Natural killer cell (primary cell): ENCODE measurements around the gene TMEM198. TPM values are rescaled to one million over a fixed set of nuclear protein-coding genes. Genes with fewer than 3 reads are reported as not detected.

Experiments used
- ATAC-seq, 3 donors: fragments of 150-1000 bp in 2 of 3; fragments of 200-7000 bp in 1 of 3; cut with Tn5 transposase; 1 replicate in 1 of 3; 2 replicates in 2 of 3; pipeline ENCODE4 v1.10.0; 2021; ENCODE audit warnings: mild to moderate bottlenecking in 2 of 3, moderate library complexity in 2 of 3
- DNase-seq, 2 donors: peaks; one replicate each; pipeline versions ENCODE4 v3.0.0 to v3.0.0-alpha.2; 2013 to 2021; ENCODE audit warnings: mixed read lengths in 1 of 2
- H3K27ac ChIP-seq: one replicate; pipeline ENCODE4 v1.5.1; 2013; ENCODE audit warnings: mild to moderate bottlenecking, low read length
- H3K27me3 ChIP-seq: one replicate; pipeline ENCODE4 v1.6.1; 2013; ENCODE audit warnings: low read length; ENCODE audit not compliant: control insufficient read depth, insufficient read depth
- H3K36me3 ChIP-seq: one replicate; pipeline ENCODE4 v1.6.1; 2013; ENCODE audit warnings: low read length; ENCODE audit not compliant: control insufficient read depth, insufficient read depth
- H3K4me1 ChIP-seq: one replicate; pipeline ENCODE4 v1.6.1; 2013; ENCODE audit warnings: low read length; ENCODE audit not compliant: control insufficient read depth, insufficient read depth
- H3K4me3 ChIP-seq: one replicate; pipeline ENCODE4 v1.5.1; 2013; ENCODE audit warnings: low read length
- H3K9me3 ChIP-seq: one replicate; pipeline ENCODE4 v1.6.1; 2013; ENCODE audit warnings: low read length; ENCODE audit not compliant: control insufficient read depth, insufficient read depth
- H3K27ac Mint-ChIP-seq, 2 donors: one replicate each; pipeline ENCODE4 v1.8.0; 2022; ENCODE audit warnings: mild to moderate bottlenecking in 2 of 2, mixed read lengths in 2 of 2, moderate library complexity in 1 of 2
- H3K27me3 Mint-ChIP-seq, 2 donors: one replicate each; pipeline ENCODE4 v1.8.0; 2022; ENCODE audit warnings: low read depth in 2 of 2, mixed read lengths in 2 of 2
- H3K36me3 Mint-ChIP-seq: one replicate; pipeline ENCODE4 v1.8.0; 2022; ENCODE audit warnings: mixed read lengths
- H3K4me1 Mint-ChIP-seq, 2 donors: one replicate each; pipeline ENCODE4 v1.8.0; 2022; ENCODE audit warnings: mixed read lengths in 2 of 2
- H3K4me3 Mint-ChIP-seq: one replicate; pipeline ENCODE4 v1.8.0; 2022; ENCODE audit warnings: mild to moderate bottlenecking, moderate library complexity, mixed read lengths
- H3K9me3 Mint-ChIP-seq, 2 donors: one replicate each; pipeline ENCODE4 v1.8.0; 2022; ENCODE audit warnings: mixed read lengths in 2 of 2
- CTCF ChIP-seq: fragments of 200-600 bp; IDR thresholded peaks from one replicate; pipeline ENCODE4 v1.8.0; 2022; ENCODE audit warnings: antibody characterized with exemption
- WGBS: methylation state at CpG from one replicate; pipeline ENCODE4 v1.1.7; 2013; ENCODE audit warnings: missing lambda C conversion rate; ENCODE audit not compliant: insufficient coverage; 5-methylcytosine and 5-hydroxymethylcytosine counted together
- intact Hi-C: fragments of 100-400 bp; cut with micrococcal nuclease; formaldehyde crosslinking; loops from one replicate; pipeline ENCODE4 v1.14.2; 2022
- total RNA-seq, 4 donors: library from RNA; stranded (reverse); fragments of 120-200 nt in 1 of 4; gene quantifications; one replicate each; pipeline versions ENCODE4 v1.2.3 to v1.2.4, GENCODE V29; 2013 to 2022

The TMEM198 gene
- total RNA-seq, 3 donors from 2014 or later (not counting 1 experiment from before 2014, with no cell fraction given): 1.7 to 2.3 (median 1.8) TPM

GRCh38 chr2:219557791-219558785 is 14.3 kb downstream of the TMEM198 start:
- no peaks in the 10 kb centered on the region for H3K9me3 ChIP-seq
- DNase-seq: no peak
- peaks cover 5% of the 10 kb centered on the region for H3K4me1 ChIP-seq
- no peak overlapping the region for H3K27ac ChIP-seq
- Mint-ChIP-seq H3K36me3 (no peaks in the 10 kb centered on the region), H3K27me3 (peaks cover 8 to 17% of the 10 kb centered on the region in 2 donors), H3K27ac (no peak overlapping the region), H3K4me3 (no peak overlapping the region), H3K9me3 (no peaks in the 10 kb centered on the region), H3K4me1 (no peaks in the 10 kb centered on the region)
- TF ChIP-seq CTCF: no peak
- H3K27me3 ChIP-seq: peaks cover 13% of the 10 kb centered on the region
- no peak overlapping the region for H3K4me3 ChIP-seq
- ATAC-seq: no peak
- H3K36me3 ChIP-seq: no peaks in the 10 kb centered on the region
- intact Hi-C loops: no loop called here
- WGBS: 90% methylated on average over 25 of the region's 25 CpGs

GRCh38 chr2:219559156-219559915 is 15.5 kb downstream of the TMEM198 start:
- no peak for ATAC-seq
- no peaks in the 10 kb centered on the region for H3K9me3 ChIP-seq
- DNase-seq: no peak
- H3K27me3 ChIP-seq: peaks cover 1% of the 10 kb centered on the region
- Mint-ChIP-seq H3K9me3 (no peaks in the 10 kb centered on the region), H3K4me3 (no peak overlapping the region), H3K27ac (no peak overlapping the region), H3K36me3 (no peaks in the 10 kb centered on the region), H3K4me1 (no peaks in the 10 kb centered on the region), H3K27me3 (peaks cover 3 to 15% of the 10 kb centered on the region in 2 donors)
- H3K4me1 ChIP-seq: no peaks in the 10 kb centered on the region
- no peak overlapping the region for H3K4me3 ChIP-seq
- no peak for TF ChIP-seq CTCF
- WGBS: 89% methylated on average over 18 of the region's 20 CpGs
- H3K27ac ChIP-seq: no peak overlapping the region
- no peaks in the 10 kb centered on the region for H3K36me3 ChIP-seq
- intact Hi-C loops: no loop called here

GRCh38 chr2:219560037-219560892 is 16.4 kb downstream of the TMEM198 start:
- no peaks in the 10 kb centered on the region for H3K27me3 ChIP-seq
- no peak overlapping the region for H3K4me3 ChIP-seq
- Mint-ChIP-seq H3K36me3 (no peaks in the 10 kb centered on the region), H3K4me3 (no peak overlapping the region), H3K27ac (no peak overlapping the region), H3K4me1 (no peaks in the 10 kb centered on the region), H3K9me3 (no peaks in the 10 kb centered on the region), H3K27me3 (peaks cover 7 to 17% of the 10 kb centered on the region in 2 donors)
- intact Hi-C loops: loop anchor here (1.0 kb wide), 1 partner anchor 19 kb away; no protein-coding TSS in a partner anchor
- peak; percentile 73 for TF ChIP-seq CTCF
- DNase-seq: peak in 1 of 2 donors; percentile 62
- whole genome bisulfite sequencing: 62% methylated on average over 5 of the region's 8 CpGs
- no peaks in the 10 kb centered on the region for H3K4me1 ChIP-seq
- ATAC-seq: peak; percentile 43 to 75 (median 71)
- no peaks in the 10 kb centered on the region for H3K9me3 ChIP-seq
- H3K27ac ChIP-seq: no peak overlapping the region
- H3K36me3 ChIP-seq: no peaks in the 10 kb centered on the region
